GM10847 (cell line): ENCODE measurements around the gene ECSCR.

Experiments used
- POLR2A ChIP-seq: IDR thresholded peaks from 2 replicates; pipeline ENCODE4 v1.6.1; 2011; ENCODE audit not compliant: insufficient read length; ENCODE audit errors: extremely low read depth

ECSCR gene

DNA sequence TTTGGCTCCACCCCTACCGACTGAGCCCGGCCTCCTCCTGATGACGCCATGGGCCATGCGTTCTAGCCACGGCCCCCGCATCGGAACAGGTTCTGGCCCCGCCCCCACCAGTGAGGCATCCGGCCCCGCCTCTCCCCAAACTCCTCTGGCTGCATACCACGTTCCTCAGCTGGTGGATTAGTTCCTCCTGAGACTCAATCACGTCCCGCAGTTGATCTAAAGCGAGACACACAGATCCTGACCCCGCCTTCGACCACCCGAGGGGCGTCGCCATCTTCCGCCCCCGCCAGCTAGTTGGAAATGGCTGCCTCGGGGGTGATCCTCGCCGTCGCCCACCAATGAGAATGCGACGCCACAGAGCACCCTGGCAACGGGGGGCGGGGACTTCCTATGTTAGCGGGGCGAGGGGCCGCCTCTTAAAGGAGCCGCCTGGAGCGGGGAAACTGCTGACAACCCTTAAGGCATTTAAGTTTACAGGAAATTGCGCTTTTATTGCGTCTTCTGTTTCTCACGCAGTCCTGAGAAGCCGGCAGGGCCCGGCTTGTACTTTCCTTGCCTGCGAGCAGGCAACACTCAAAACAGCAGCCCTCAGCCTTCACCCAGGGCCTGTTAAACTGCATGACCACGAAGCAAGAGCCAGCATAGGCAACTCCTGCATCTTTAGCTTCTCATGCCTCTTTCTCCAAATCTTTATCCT is 58.6 kb downstream of the ECSCR start, which contains the start of gene SPATA24:
Gene SPATA24, minus strand, starts transcription at position 303 of the 697 bp plus-strand sequence. Its CDS starts 29 bp downstream, at position 274.
- TF ChIP-seq POLR2A = no peak

DNA sequence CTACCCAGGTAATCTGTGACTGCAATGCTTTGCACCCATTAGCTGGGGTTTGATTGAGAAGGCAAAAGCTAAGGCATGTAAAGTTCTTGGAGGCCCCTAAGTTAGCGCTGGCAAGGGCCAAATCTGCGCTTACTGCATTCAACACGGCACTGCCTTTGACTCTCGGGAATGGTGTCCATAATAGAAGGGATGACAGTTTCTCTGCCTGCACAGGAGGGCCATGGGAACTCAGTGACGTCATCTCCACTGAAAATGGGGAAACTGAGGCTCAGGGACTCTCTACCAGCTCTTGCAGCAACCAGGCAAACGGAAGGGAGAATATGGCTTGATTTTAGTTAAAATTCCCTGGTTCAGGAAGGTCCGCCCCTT is 59.1 kb downstream of the ECSCR start:
- TF ChIP-seq POLR2A = no peak

DNA sequence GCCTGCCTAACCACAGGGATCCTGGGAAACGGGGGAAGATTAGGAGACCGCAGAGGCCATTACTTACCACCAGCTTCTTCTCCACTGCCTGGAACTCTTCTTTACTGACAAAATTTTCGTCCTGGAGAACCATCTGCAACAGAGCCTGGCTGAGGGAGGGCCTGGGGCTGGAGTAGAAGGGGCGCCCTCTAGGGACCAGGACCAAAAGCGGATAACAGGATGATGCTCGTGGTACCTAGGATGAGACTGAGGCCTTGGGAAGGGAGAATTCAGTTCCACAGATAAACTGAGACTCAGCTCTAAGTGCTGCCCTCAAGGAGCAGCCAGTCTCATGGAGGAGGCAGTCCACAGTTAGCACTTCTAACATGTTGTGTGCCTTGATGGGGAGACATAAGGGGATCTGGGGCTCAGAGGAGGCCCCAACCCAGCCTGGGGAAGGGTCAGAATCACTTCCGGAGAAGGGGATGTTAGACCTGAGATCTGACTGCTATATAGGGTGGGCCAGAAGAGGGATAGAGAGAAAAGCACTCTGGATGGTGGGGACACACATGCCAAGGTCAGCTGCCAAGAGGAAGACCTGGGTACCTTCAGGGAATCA is 59.9 kb downstream of the ECSCR start:
- TF ChIP-seq POLR2A = no peak

DNA sequence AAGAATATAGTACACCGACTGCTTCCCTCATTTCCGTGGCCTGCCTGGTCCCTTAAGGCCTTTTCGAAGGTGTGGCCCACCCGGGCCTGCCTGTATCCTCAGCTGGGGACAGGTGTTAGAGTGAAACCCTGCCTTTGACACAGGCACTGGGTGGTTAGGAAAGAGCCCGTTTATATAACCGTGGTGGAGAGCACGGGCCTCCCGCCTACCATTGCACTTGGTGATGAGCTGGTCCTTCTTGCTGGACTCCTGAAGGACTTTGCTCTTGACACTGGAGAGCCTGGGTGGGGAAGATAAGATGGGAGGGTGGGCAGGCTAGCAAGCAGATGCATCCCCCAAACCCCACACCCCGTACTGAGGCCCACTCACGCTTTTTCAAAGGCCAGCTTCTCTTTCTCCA is 61.0 kb downstream of the ECSCR start:
- TF ChIP-seq POLR2A = no peak

DNA sequence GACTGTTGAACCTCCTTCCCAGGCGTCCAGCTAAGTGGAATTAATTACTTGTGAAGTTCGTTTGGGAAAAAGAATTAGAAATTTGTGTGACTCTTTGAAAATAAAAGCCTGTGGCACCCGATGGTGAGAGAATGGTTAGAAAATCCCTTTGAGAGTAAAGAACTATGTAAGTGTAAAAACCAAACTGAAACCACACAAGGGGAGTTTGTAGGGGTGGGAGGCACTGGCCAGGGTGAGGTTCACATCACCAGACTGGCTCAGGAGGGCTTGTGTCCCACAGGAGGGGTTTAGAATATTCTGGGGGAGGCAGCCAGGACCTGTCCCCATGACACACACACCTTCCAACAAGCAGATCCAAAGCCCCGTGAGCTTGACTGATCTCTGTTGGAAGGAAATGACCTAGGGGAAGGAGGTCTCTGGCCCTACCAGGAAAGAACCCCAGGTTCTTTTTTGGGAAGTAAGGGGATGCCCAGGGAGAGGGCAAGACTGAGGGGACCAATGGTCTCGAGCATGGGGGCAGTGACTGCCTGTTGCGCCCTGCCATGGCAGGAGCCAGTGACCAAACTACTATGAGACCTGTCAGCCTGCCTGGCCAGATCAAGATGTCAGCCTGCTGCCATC is 62.9 kb downstream of the ECSCR start:
- TF ChIP-seq POLR2A = no peak
